ENCODE measurements around the gene VRK3.

DNA sequence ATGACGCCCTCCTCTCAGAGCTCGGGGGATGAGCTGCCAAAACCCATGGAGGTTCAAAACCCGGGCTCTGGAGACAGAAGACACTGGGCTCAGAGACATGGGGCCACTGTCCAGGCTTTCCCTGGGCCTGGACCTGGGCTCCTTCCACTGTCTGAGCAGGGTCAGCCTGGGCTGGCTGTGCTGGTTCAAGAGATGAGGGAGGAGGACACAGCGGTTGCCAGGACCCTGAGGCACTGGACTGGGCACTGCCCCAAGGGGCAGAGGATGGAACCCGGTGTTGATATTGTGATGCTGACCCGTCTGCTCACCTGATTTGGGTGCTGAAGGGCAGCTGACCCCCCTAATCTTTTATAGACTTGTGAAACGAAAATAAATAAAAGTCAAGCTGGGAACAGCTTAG is 50.1 kb downstream of the VRK3 start:
- TF ChIP-seq SIN3A (IDR thresholded peaks at IDR 0.05; ENCODE audit: borderline replicate concordance, low read depth, low read length) = no peak
- TF ChIP-seq, protein P1, sequence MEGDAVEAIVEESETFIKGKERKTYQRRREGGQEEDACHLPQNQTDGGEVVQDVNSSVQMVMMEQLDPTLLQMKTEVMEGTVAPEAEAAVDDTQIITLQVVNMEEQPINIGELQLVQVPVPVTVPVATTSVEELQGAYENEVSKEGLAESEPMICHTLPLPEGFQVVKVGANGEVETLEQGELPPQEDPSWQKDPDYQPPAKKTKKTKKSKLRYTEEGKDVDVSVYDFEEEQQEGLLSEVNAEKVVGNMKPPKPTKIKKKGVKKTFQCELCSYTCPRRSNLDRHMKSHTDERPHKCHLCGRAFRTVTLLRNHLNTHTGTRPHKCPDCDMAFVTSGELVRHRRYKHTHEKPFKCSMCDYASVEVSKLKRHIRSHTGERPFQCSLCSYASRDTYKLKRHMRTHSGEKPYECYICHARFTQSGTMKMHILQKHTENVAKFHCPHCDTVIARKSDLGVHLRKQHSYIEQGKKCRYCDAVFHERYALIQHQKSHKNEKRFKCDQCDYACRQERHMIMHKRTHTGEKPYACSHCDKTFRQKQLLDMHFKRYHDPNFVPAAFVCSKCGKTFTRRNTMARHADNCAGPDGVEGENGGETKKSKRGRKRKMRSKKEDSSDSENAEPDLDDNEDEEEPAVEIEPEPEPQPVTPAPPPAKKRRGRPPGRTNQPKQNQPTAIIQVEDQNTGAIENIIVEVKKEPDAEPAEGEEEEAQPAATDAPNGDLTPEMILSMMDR (IDR thresholded peaks at IDR 0.05) = no peak
- TF ChIP-seq TCF12 (IDR thresholded peaks at IDR 0.05) = no peak
- TF ChIP-seq YY1 (IDR thresholded peaks at IDR 0.05; ENCODE audit: low read depth) = no peak
- TF ChIP-seq EZH2phosphoT487 (IDR thresholded peaks at IDR 0.05; ENCODE audit: borderline replicate concordance, low read depth) = no peak
- TF ChIP-seq, protein P2, sequence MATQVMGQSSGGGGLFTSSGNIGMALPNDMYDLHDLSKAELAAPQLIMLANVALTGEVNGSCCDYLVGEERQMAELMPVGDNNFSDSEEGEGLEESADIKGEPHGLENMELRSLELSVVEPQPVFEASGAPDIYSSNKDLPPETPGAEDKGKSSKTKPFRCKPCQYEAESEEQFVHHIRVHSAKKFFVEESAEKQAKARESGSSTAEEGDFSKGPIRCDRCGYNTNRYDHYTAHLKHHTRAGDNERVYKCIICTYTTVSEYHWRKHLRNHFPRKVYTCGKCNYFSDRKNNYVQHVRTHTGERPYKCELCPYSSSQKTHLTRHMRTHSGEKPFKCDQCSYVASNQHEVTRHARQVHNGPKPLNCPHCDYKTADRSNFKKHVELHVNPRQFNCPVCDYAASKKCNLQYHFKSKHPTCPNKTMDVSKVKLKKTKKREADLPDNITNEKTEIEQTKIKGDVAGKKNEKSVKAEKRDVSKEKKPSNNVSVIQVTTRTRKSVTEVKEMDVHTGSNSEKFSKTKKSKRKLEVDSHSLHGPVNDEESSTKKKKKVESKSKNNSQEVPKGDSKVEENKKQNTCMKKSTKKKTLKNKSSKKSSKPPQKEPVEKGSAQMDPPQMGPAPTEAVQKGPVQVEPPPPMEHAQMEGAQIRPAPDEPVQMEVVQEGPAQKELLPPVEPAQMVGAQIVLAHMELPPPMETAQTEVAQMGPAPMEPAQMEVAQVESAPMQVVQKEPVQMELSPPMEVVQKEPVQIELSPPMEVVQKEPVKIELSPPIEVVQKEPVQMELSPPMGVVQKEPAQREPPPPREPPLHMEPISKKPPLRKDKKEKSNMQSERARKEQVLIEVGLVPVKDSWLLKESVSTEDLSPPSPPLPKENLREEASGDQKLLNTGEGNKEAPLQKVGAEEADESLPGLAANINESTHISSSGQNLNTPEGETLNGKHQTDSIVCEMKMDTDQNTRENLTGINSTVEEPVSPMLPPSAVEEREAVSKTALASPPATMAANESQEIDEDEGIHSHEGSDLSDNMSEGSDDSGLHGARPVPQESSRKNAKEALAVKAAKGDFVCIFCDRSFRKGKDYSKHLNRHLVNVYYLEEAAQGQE (IDR thresholded peaks at IDR 0.05; ENCODE audit: low read depth, low read length) = no peak
- no peak for TF ChIP-seq TAF1 (IDR thresholded peaks at IDR 0.05; ENCODE audit: borderline replicate concordance, low read depth, low read length)
- no peak for TF ChIP-seq RAD21 (IDR thresholded peaks at IDR 0.05; ENCODE audit: low read length)
- TF ChIP-seq POLR2AphosphoS5 (IDR thresholded peaks at IDR 0.05; ENCODE audit: low read depth, low read length) = no peak
- TF ChIP-seq, protein P3, sequence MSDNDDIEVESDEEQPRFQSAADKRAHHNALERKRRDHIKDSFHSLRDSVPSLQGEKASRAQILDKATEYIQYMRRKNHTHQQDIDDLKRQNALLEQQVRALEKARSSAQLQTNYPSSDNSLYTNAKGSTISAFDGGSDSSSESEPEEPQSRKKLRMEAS (IDR thresholded peaks at IDR 0.05; ENCODE audit: low read depth) = no peak
- TF ChIP-seq TEAD4 (IDR thresholded peaks at IDR 0.05; ENCODE audit: borderline replicate concordance, insufficient read depth) = no peak
- TF ChIP-seq, protein P4, sequence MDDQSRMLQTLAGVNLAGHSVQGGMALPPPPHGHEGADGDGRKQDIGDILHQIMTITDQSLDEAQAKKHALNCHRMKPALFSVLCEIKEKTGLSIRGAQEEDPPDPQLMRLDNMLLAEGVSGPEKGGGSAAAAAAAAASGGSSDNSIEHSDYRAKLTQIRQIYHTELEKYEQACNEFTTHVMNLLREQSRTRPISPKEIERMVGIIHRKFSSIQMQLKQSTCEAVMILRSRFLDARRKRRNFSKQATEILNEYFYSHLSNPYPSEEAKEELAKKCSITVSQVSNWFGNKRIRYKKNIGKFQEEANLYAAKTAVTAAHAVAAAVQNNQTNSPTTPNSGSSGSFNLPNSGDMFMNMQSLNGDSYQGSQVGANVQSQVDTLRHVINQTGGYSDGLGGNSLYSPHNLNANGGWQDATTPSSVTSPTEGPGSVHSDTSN (IDR thresholded peaks at IDR 0.05) = no peak
- no peak for TF ChIP-seq NRF1 (IDR thresholded peaks at IDR 0.05; ENCODE audit: low read depth, low read length)
- no peak for TF ChIP-seq RFX5 (IDR thresholded peaks at IDR 0.05; ENCODE audit: low read length)

All from SK-N-SH (cell line).